LNCaP clone FGC (cell line): ENCODE results near the gene IFI16.
A peak's percentile ranks its signal among the peaks of the same experiment; 100 is the strongest.

Experiments used
- DNase-seq: peaks from one replicate; pipeline ENCODE4 v3.0.0-alpha.2; 2011; ENCODE audit warnings: low read depth
- H3K4me3 ChIP-seq: 2 replicates; pipeline ENCODE4 v1.5.1; 2011; ENCODE audit warnings: mild to moderate bottlenecking, low read depth, low read length, control low read depth
- TF ChIP-seq, protein P1 (sequence below): IDR thresholded peaks from 2 replicates; pipeline ENCODE4 v1.5.1; 2012; ENCODE audit warnings: mild to moderate bottlenecking; ENCODE audit not compliant: control insufficient read depth, insufficient read depth; ENCODE audit errors: extremely low read depth

IFI16 gene

GRCh38 chr1:158998037-158998780, 11.5 kb upstream of the IFI16 start:
- no peak for DNase-seq
- no peak overlapping the region for H3K4me3 ChIP-seq
- TF ChIP-seq, protein P1, sequence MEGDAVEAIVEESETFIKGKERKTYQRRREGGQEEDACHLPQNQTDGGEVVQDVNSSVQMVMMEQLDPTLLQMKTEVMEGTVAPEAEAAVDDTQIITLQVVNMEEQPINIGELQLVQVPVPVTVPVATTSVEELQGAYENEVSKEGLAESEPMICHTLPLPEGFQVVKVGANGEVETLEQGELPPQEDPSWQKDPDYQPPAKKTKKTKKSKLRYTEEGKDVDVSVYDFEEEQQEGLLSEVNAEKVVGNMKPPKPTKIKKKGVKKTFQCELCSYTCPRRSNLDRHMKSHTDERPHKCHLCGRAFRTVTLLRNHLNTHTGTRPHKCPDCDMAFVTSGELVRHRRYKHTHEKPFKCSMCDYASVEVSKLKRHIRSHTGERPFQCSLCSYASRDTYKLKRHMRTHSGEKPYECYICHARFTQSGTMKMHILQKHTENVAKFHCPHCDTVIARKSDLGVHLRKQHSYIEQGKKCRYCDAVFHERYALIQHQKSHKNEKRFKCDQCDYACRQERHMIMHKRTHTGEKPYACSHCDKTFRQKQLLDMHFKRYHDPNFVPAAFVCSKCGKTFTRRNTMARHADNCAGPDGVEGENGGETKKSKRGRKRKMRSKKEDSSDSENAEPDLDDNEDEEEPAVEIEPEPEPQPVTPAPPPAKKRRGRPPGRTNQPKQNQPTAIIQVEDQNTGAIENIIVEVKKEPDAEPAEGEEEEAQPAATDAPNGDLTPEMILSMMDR = no peak

- peak; percentile 25 for DNase-seq
- TF ChIP-seq, protein P1 = peak; percentile 84
- no peak overlapping the region for H3K4me3 ChIP-seq
Measured at GRCh38 chr1:158998781-158999161, 10.9 kb upstream of the IFI16 start.

DNA sequence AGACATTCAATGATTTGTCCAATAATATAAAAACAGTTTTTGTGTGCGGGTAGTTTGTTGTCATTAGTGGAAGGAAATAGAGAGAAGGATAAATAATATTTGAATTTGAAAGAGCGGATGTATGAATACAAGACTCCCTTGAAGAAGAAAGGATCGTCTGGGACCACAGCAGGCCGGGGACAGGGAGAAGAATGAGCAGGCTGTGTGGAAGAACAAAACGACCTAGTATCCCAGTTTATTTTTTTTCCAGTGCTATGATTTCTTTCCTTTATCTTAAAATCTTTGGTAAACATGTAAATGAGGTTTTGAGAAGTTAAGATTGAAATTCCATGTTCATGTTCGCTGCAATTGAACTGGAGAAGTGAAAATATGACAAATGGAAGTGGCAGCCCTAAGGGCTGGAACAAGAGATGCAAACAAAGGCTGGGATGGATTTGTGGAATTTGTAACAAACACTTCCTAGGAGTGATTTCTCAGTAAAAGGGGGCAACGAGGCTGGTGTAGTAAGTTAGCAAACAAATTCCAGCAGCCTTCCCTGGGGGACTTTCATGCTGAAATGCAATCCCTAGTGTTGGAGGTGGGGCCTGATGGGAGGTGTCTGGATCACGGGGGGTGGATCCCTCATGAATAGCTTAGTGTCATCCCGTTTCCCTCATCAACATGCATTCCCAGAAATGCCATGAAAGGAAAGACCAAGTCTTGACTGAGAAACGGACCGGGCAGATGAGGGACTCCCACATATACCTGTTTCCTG, 10.2 kb upstream of the IFI16 start:
- TF ChIP-seq, protein P1 = no peak
- H3K4me3 ChIP-seq = no peak overlapping the region
- no peak for DNase-seq

- H3K4me3 ChIP-seq = no peak overlapping the region
- DNase-seq = no peak
- TF ChIP-seq, protein P1 = no peak
Measured at GRCh38 chr1:159000070-159000409, 9.7 kb upstream of the IFI16 start.

DNA sequence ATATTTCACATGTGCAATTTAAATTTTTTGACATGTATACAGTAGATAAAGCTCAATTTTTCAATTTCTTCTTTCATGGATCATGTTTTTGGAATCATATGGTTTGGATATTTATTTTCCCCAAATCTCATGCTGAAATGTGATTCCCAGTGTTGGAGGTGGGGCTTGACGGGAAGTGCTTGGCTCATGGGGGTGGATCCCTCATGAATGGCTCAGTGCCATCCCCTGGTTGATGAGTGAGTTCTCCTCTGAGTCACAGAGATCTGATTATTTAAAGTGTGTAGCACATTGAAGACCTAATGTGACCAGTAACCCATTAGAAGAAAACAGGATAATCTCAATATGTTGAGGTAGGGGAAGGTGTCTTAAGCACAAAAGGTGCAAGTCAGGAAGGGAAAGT, 9.1 kb upstream of the IFI16 start:
- TF ChIP-seq, protein P1 = no peak
- DNase-seq = no peak
- no peak overlapping the region for H3K4me3 ChIP-seq

DNA sequence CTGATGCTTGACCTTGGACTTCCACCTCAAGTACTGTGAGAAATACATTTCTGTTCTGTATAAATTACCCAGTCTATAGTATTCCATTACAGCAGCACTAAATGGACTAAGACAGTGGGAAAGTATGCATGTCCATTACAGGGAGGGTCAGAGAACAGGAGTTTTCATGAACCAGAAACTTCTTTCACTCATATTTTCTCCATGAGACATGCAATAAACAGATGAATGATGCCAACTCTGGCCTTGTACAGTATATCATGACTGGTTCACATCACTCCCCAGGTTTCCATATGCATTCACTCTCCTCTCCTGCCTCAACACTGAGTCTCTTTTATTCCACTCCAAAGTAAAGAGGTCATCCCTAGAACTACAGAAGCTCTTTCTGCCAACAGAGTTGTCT, 4.5 kb upstream of the IFI16 start:
- H3K4me3 ChIP-seq = no peak overlapping the region
- DNase-seq = no peak
- TF ChIP-seq, protein P1 = no peak
